HG03442 (cell line): ENCODE measurements around the gene FBXL16.
A peak's percentile ranks its signal among the peaks of the same experiment; 100 is the strongest.

ENCODE experiments used
- ATAC-seq: cut with Tn5 transposase; IDR thresholded peaks from one replicate; pipeline ENCODE4 v1.9.1; 2021; ENCODE audit warnings: mild to moderate bottlenecking, moderate library complexity; ENCODE audit not compliant: unreplicated experiment

The FBXL16 gene

GRCh38 chr16:678858-679813 lies 26.5 kb downstream of the FBXL16 start:
- no peak for ATAC-seq

DNA sequence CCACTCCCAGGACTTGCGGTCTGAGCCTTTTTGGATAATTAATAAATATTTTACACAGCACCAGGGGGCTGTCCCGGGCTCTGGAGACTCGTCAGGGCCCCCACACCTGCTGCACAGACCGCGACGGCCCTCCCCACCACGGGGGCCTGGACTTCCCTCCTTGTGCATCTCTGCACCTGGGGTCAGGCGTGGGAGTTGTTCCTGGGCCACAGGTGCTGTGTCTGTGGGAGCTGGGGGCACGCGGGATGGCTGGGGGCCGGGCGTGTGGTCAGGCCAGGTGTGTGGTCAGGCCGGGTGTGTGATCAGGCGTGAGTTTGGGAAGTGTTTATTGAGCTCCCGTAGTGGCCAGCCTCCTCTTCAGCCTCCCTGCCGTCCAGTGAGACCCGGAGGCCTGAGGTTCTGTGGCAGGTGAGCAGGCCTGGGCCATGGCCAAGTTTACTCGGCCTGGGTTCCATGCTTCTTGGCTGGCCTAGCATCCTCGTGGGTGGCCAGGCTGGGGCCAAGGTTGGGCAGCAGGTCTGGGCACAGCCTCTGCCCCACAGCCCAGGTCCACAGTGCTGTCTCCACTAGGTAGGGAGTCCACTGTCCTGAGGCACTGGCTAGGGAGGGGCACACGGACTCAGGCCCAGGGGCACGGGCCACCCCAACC lies 27.3 kb downstream of the FBXL16 start:
- no peak for ATAC-seq

DNA sequence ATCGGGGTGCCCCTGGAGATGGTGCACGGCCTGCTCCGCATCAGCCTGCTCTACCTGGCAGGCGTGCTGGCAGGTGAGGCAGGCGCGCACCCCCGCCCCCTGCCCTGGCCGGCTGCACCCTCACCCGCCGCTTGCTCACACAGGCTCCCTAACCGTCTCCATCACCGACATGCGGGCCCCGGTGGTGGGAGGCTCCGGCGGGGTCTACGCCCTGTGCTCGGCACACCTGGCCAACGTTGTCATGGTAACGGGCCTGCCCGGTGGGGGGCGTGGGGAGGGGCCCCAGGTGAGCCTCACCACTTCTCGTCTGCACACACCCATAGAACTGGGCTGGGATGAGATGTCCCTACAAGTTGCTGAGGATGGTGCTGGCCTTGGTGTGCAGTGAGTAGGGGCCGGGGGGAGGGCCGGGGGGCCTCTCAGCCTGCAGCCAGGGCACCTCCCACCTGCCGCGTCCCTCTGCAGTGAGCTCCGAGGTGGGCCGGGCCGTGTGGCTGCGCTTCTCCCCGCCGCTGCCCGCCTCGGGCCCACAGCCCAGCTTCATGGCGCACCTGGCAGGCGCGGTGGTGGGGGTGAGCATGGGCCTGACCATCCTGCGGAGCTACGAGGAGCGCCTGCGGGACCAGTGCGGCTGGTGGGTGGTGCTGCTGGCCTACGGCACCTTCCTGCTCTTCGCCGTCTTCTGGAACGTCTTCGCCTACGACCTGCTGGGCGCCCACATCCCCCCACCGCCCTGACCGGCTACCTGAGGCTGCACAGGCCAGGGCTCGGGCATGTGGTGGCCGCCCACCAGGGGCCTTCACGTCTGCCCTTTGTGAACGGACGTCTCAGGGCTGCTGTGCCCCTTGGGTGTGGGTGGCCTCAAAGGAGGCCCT lies 28.0 kb downstream of the FBXL16 start:
- ATAC-seq, result no peak

DNA sequence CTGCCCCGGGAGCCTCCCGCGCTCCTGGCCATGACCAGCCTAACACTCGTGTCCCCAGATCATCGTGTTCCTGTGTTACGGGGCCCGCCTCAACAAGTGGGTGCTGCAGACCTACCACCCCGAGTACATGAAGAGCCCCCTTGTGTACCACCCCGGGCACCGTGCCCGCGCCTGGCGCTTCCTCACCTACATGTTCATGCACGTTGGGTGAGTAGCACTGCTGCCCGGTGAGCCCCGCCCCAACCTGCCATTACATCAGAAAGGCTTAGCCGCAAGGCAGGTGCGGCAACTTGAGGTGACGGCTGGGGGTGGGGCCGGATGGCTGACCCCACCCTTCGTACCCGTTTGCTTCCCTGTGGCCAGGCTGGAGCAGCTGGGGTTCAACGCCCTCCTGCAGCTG lies 28.7 kb downstream of the FBXL16 start:
- no peak for ATAC-seq

- ATAC-seq, result no peak
Measured at GRCh38 chr16:676565-676902, 29.1 kb downstream of the FBXL16 start.

DNA sequence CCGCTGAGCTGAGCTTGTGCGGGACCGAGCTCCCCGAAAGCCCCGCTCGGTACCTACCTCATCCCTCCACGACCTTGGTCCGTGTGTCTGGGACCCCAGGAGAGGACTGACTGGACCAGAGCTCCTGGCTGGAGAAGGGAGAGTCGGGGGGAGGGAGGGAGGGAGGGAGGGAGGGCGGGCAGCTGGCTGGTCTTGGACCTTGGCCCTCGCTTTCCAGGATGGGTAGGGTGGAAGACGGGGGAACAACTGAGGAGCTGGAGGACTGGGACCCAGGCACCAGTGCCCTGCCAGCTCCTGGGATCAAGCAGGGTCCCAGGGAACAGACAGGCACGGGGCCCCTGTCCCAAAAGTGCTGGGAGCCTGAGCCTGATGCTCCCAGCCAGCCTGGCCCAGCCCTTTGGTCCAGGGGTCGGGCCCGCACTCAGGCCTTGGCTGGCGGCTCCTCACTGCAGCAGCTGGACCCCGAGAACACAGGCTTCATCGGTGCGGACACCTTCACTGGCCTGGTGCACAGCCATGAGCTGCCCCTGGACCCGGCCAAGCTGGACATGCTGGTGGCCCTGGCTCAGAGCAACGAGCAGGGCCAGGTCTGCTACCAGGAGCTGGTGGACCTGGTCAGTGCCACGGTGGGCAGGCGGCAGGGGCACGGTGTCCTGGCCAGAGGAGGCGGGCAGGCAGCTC lies 29.6 kb downstream of the FBXL16 start:
- no peak for ATAC-seq

GRCh38 chr16:674968-675883 lies 30.4 kb downstream of the FBXL16 start, which contains the start of gene RHBDL1:
TSS of gene RHBDL1 (plus strand) at chr16:675671. CDS start at chr16:675791, 120 bp downstream.
- no peak for ATAC-seq

DNA sequence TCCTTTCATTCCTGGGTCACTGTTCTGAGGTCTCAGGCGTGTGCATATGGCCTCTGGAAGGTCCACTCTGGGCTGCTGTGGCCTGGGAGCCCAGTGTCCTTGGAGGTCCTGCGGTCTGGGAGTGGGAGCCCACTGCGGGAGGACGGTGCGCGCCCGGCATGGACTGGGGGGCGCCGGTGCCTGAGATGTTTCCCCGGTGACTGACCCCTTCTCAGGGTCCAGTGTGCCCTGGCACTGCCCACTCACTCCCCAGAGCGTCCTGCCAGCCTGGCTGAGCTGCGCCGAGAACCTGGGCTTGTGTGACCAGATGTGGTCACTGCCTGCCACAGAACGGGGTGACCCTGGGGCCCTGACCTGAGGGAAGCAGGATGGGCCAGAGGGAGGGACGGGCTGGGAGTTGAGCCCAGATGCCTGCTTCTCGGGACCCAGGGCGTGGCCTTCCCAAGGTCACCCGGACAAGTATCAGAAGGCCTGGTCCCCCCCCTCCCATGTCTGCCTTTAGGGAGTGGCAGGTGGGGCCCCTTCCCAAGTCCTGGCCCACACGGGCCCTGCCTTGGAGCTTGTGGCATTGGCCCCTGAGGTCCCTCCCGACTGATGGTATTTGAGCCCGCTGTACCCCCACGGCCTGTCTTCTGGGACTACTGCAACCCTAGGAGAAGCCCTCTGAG lies 31.3 kb downstream of the FBXL16 start:
- no peak for ATAC-seq

- ATAC-seq, result no peak
Measured at GRCh38 chr16:673399-673991, 32.1 kb downstream of the FBXL16 start.

DNA sequence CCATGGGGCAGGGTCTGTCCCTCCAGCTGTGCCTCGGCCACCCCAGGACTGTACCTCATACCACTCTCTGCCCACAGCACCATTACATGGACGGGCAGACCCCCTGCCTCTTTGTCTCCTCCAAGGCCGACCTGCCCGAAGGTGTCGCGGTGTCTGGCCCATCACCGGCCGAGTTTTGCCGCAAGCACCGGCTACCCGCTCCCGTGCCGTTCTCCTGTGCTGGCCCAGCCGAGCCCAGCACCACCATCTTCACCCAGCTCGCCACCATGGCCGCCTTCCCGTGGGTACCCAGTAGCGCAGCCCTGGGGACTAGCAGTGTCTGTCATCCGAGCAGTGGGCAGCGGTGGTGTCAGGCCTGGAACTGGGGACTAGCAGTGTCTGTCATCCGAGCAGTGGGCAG lies 32.8 kb downstream of the FBXL16 start:
- ATAC-seq, result no peak

DNA sequence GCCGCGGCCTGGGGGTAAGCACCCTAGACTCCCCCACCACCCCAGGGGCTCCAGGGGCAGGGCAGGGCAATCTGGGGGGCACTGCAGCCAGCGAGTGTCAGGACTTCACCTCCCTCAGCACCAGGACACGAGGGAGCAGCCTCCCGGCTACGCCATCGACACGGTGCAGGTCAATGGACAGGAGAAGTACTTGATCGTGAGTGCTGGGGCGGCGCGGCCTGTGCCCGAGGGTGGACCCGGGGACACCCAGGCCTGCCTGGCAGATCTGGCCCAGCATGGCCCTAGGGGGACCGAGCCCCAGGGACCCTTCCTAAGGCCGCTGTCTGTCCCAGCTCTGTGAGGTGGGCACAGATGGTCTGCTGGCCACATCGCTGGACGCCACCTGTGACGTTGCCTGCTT lies 33.2 kb downstream of the FBXL16 start:
- ATAC-seq, result no peak

DNA sequence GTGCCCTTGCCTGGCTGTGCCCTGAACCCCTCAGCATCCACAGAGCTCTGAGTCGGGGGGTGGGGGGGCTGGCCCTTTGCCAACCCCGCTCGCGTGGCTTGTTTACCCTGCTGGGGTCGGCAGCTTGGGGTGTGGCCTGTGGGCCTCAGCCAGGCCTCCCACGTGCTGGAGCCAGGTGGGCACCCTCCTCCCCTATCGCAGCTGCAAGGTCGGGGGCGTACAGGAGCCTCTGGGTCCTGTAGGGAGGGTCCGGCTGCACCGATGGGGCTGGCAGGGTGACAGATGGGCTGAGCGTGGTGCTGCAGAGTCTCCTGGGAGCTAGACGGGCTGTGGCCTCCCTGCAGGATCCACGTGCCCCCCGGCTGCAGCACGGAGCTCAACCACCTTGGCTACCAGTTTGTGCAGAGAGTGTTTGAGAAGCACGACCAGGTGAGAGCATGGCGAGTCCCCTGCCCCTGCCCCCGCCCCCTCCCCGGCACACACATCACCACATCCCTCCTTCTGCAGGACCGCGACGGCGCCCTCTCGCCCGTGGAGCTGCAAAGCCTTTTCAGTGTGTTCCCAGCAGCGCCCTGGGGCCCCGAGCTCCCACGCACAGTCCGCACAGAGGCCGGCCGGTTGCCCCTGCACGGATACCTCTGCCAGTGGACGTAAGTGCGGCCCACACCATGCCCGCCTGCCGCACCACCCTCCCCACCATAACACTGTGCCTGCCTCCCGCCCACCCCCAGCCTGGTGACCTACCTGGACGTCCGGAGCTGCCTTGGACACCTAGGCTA lies 34.1 kb downstream of the FBXL16 start:
- no peak for ATAC-seq

- no peak for ATAC-seq
Measured at GRCh38 chr16:670485-671352, 34.9 kb downstream of the FBXL16 start.

DNA sequence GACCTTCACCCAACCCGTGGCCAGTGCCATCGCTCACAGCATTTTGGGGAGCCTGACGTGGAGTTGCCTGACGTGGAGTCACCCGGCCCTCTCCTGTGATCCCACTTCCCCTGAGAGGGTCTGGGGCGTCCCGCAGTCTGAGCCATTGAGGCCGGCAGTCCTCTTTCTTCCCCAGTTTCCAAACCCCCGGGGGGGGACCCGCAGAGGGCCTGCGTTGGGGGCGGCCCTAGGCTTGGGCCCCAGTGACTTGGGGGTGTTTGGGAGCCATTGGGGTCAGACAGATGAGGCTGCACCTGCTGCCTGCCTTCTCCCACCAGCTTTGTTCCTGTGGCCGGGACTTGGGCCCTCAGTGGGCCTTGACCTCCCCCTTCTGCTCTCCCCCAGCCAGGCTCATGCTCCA lies 35.9 kb downstream of the FBXL16 start:
- no peak for ATAC-seq

DNA sequence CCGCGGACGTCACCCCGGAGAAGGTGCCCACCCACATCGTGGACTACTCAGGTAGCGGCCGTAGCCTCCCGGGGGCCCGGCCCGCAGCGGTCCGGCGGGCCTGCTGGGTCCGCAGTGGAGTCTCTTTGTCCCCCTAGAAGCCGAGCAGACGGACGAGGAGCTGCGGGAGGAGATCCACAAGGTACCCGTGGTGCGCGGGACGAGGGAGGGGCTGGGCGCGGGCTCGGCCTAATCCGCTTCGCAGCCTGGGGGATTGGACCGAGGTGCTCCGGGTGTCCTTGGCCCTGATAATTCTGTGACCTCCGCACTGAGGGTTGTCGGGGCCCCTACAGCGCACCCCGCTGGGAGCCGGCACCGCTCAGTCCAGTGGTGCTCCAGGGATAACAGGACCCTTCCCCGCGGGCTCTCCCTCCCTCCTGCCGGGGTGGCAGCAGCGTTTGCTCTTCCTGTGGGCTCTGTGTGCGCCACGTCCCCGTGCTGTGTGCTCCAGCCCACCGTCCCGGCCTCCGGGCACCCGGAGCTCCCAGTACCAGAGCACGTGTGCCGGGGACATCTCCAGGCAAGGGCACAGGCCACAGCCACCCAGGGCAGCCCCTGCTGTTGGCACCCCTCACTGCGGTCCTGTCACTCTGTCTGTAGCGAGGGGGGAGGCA lies 37.0 kb downstream of the FBXL16 start:
- no peak for ATAC-seq

DNA sequence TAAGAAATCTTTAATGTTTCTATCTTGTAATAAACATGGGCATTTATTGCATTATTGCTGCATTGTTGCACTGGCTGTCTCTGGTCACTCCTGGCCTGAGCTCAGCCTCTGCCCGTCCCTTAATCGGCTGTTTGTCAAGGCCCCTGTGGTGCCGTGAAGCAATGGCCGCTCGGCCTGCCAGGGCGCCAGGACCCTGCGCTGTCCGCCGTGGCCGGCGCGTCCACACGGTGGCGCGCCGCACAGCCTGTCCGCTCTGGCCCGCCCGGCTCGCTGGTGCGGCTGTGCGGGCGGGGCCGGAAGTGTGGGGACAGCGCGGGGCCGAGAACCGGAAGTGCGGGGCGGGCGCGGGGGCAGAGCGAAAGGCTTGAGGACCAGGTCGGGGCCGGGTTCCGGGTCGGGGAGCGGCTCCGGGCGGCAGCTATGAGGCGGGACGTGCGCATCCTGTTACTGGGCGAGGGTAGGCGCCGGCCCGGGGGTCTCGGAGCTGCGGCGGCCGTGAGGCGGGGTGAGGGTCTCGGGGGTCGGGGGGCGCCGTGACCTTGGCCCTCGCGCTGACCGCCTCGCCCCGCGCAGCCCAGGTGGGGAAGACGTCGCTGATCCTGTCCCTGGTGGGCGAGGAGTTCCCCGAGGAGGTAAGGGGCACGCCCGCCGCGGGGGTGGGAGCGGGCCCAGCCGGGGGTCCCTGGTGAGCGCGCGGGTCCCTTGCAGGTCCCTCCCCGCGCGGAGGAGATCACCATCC lies 37.7 kb downstream of the FBXL16 start, which contains the start of gene RHOT2:
Gene RHOT2, plus strand, starts transcription at position 353 of the 739 bp plus-strand sequence. Its CDS starts 68 bp downstream, at position 421.
- peak; percentile 83 for ATAC-seq
